Skeletal muscle satellite cell (primary cell): ENCODE data around the gene LMF1.
"Not testable (repeated sequence)": the region's sequence is repeated elsewhere in the genome, so short reads cannot be mapped to it uniquely, and the experiment has no call there.

Source experiments
- H3K27me3 ChIP-seq: 2 replicates; pipeline ENCODE4 v1.7.0; 2013; ENCODE audit warnings: low read length; ENCODE audit not compliant: control insufficient read depth, insufficient read depth
- H3K36me3 ChIP-seq: 2 replicates; pipeline ENCODE4 v1.7.0; 2013; ENCODE audit warnings: mild to moderate bottlenecking, control low read depth, low read length; ENCODE audit not compliant: insufficient read depth
- H3K4me1 ChIP-seq: 2 replicates; pipeline ENCODE4 v1.7.0; 2013; ENCODE audit warnings: low read length; ENCODE audit not compliant: control insufficient read depth, insufficient read depth
- H3K4me2 ChIP-seq: 2 replicates; pipeline ENCODE4 v1.7.0; 2013; ENCODE audit warnings: mild to moderate bottlenecking, low read length
- H3K4me3 ChIP-seq: 2 replicates; pipeline ENCODE4 v1.7.0; 2013; ENCODE audit warnings: low read length
- H3K9ac ChIP-seq: 2 replicates; pipeline ENCODE4 v1.7.0; 2013; ENCODE audit warnings: mild to moderate bottlenecking, low read depth, low read length, moderate library complexity
- H3K9me3 ChIP-seq: replicated peaks from 2 replicates; pipeline ENCODE4 v1.7.0; 2013; ENCODE audit warnings: mild to moderate bottlenecking, control low read depth, low read length

The LMF1 gene

GRCh38 chr16:830107-830870 is 140.5 kb downstream of the LMF1 start:
- Histone ChIP-seq H3K36me3 (no peaks in the 10 kb centered on the region), H3K4me1 (peaks cover 5% of the 10 kb centered on the region), H3K4me2 (no peak overlapping the region), H3K9me3 (peaks cover 4% of the 10 kb centered on the region), H3K9ac (no peak overlapping the region), H3K27me3 (peaks cover 36% of the 10 kb centered on the region), H3K4me3 (no peak overlapping the region)

- Histone ChIP-seq H3K4me1 (peaks cover 8% of the 10 kb centered on the region), H3K4me2 (no peak overlapping the region), H3K27me3 (peaks cover 44% of the 10 kb centered on the region), H3K9ac (no peak overlapping the region), H3K36me3 (no peaks in the 10 kb centered on the region), H3K9me3 (no peaks in the 10 kb centered on the region), H3K4me3 (no peak overlapping the region)
Observed at GRCh38 chr16:828891-829290, 141.9 kb downstream of the LMF1 start.

DNA sequence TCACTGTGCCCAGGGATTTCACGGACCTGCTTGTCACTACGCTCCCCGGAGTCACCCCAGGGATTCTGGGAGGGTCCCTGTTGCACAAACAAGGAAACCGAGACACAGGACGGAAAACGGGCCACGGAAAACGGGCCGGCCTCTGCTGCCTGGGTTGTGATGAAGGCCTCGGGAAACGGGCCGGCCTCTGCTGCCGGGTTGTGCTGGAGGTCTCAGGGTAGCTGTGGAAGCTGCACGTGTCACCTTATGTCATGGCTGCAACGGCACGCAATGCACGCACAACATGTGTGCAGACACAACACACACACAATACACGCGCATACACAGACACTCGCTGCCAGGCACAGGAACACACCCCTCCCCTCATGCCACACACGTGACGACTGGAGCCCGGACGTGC is 143.3 kb downstream of the LMF1 start:
- H3K36me3 ChIP-seq, result no peaks in the 10 kb centered on the region
- no peak overlapping the region for H3K4me2 ChIP-seq
- no peaks in the 10 kb centered on the region for H3K9me3 ChIP-seq
- H3K27me3 ChIP-seq, result peaks cover 38% of the 10 kb centered on the region
- peaks cover 8% of the 10 kb centered on the region for H3K4me1 ChIP-seq
- no peak overlapping the region for H3K9ac ChIP-seq
- no peak overlapping the region for H3K4me3 ChIP-seq

- Histone ChIP-seq H3K4me2 (peak overlapping the region; percentile 62), H3K36me3 (no peaks in the 10 kb centered on the region), H3K4me3 (peak overlapping the region; percentile 51), H3K27me3 (peaks cover 36% of the 10 kb centered on the region), H3K9ac (no peak overlapping the region), H3K9me3 (no peaks in the 10 kb centered on the region), H3K4me1 (peaks cover 8% of the 10 kb centered on the region)
Observed at GRCh38 chr16:825341-826061, 145.3 kb downstream of the LMF1 start.

- Histone ChIP-seq H3K9me3 (no peaks in the 10 kb centered on the region), H3K9ac (no peak overlapping the region), H3K4me3 (no peak overlapping the region), H3K36me3 (no peaks in the 10 kb centered on the region), H3K4me2 (no peak overlapping the region), H3K27me3 (peaks cover 35% of the 10 kb centered on the region), H3K4me1 (peaks cover 8% of the 10 kb centered on the region)
Observed at GRCh38 chr16:824601-825000, 146.2 kb downstream of the LMF1 start.

DNA sequence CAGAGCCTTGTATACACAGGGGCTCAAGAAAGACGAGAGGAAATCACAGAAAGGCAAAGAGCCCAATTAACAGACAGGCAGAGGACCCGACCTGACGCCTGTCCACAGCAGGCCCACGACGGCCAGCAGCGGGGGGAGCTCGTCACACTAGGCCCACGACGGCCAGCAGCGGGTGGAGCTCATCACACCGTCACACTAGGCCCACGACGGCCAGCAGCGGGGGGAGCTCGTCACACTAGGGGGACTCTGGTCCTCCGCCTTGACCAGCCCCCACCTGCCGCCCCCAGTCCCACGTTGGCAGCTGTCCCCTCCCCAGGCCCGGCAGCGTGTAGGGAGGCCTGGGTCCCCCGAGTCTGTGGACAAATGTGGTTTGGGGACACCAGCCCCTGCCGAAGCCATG is 146.6 kb downstream of the LMF1 start:
- Histone ChIP-seq H3K4me1 (peaks cover 8% of the 10 kb centered on the region), H3K4me2 (no peak overlapping the region), H3K36me3 (no peaks in the 10 kb centered on the region), H3K27me3 (peaks cover 39% of the 10 kb centered on the region), H3K9me3 (no peaks in the 10 kb centered on the region), H3K9ac (no peak overlapping the region), H3K4me3 (no peak overlapping the region)

- Histone ChIP-seq H3K9ac (no peak overlapping the region), H3K27me3 (peaks cover 46% of the 10 kb centered on the region)
Observed at GRCh38 chr16:822909-823297, 147.9 kb downstream of the LMF1 start.

DNA sequence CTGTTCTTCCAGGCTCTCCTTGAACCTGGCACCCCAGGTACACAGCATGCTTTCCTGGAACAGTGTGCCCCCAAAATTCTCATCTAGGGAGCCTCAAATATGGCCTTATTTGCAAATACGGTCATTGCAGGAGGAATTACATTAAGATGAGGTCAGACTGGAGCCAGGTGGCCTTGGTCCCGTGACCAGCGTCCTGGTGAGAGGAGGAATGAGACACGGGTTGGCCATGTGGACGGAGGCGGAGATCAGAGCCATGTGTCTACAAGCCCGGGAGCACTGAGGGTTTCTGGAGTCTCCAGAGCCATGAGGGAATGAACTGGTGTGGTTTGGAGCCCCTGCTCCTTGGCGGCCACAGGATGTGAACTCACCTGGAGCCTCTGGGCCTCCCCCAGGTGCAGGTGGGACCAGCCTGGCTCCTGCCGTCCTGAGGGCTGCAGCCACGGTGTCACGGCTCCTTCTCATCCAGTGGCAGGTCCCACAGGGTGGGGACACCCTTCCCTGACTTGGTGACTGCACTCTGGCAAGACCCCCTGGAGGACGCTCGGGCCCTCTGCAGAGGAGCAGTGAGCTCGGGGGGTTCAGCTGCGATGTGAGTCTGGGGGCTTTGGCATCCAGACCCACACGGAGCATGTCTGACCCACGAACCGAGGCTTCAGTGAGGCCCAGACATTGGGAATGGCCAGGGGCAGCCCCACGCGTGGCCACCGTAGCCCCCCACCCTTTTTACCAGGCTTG is 148.4 kb downstream of the LMF1 start:
- no peaks in the 10 kb centered on the region for H3K36me3 ChIP-seq
- peaks cover 8% of the 10 kb centered on the region for H3K4me1 ChIP-seq
- no peak overlapping the region for H3K4me3 ChIP-seq
- no peak overlapping the region for H3K4me2 ChIP-seq
- H3K9ac ChIP-seq, result no peak overlapping the region
- H3K9me3 ChIP-seq, result no peaks in the 10 kb centered on the region
- peaks cover 48% of the 10 kb centered on the region for H3K27me3 ChIP-seq

More at GRCh38 chr16:822909-823297, 147.9 kb downstream of the LMF1 start:
- Histone ChIP-seq H3K4me2 (no peak overlapping the region), H3K36me3 (no peaks in the 10 kb centered on the region), H3K9me3 (no peaks in the 10 kb centered on the region), H3K4me3 (no peak overlapping the region), H3K4me1 (peaks cover 8% of the 10 kb centered on the region)

DNA sequence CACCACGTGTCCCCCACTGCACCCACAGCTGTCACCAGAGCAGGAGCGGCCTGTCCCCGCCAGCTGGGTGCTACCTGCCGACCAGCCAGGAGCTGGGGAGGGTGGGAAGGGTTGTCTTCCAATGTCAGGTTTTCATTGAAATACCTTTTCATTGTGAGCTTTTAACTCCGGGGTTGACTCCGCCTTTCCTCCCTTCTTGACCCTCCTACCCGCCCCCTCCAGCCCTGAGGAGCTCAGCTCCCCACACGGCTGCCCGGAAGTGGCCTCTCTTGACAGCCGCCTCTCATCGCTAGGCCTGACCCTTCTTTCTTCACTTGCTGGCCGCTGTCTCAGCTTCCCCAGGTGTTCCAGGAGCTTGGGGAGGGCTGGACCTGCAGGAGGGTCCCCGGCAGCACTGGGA is 149.0 kb downstream of the LMF1 start:
- peaks cover 54% of the 10 kb centered on the region for H3K27me3 ChIP-seq

GRCh38 chr16:820748-821147 is 150.0 kb downstream of the LMF1 start:
- no peak overlapping the region for H3K4me3 ChIP-seq
- H3K4me2 ChIP-seq, result no peak overlapping the region
- no peak overlapping the region for H3K9ac ChIP-seq
- peaks cover 8% of the 10 kb centered on the region for H3K4me1 ChIP-seq
- no peaks in the 10 kb centered on the region for H3K9me3 ChIP-seq
- peaks cover 51% of the 10 kb centered on the region for H3K27me3 ChIP-seq
- H3K36me3 ChIP-seq, result no peaks in the 10 kb centered on the region

More for the DNA sequence above, 149.0 kb downstream of the LMF1 start:
- H3K9ac ChIP-seq, result no peak overlapping the region
- no peak overlapping the region for H3K4me3 ChIP-seq
- no peaks in the 10 kb centered on the region for H3K9me3 ChIP-seq
- peaks cover 8% of the 10 kb centered on the region for H3K4me1 ChIP-seq
- H3K4me2 ChIP-seq, result no peak overlapping the region
- H3K36me3 ChIP-seq, result no peaks in the 10 kb centered on the region

- H3K9ac ChIP-seq, H3K4me3 ChIP-seq, H3K36me3 ChIP-seq, H3K4me1 ChIP-seq, H3K9me3 ChIP-seq, H3K4me2 ChIP-seq: not testable (repeated sequence)
- H3K27me3 ChIP-seq, result peaks cover 44% of the 10 kb centered on the region
Observed at GRCh38 chr16:820044-820408, 150.8 kb downstream of the LMF1 start.
